ENCODE data around the gene EZH2. TPM values are rescaled to one million over a fixed set of nuclear protein-coding genes. Genes with fewer than 3 reads are reported as not detected.

Gene EZH2
- total and polyA plus RNA-seq, 2 donors (not counting 3 experiments of a cell fraction or from before 2014, with no cell fraction given) = 16.9 to 33.4 TPM

GRCh38 chr7:148782757-148783456 is 101.2 kb downstream of the EZH2 start:
- H3K36me3 ChIP-seq (ENCODE audit: control insufficient read depth in 2 of 2, extremely low read depth in 1 of 2, insufficient read depth in 2 of 2, low read length in 2 of 2) = peaks cover 3 to 20% of the 10 kb centered on the region in 2 experiments
- no peaks in the 10 kb centered on the region for H4K20me1 ChIP-seq (replicated peaks; ENCODE audit: control insufficient read depth, extremely low read depth, insufficient read depth, low read length)
- ChIA-PET POLR2A (no interaction called here), CTCF (interaction anchor here (0.7 to 1.6 kb wide), 2 partner anchors 9 to 11 kb away, joined by 3 to 5 read pairs; no protein-coding TSS in a partner anchor)
- H3K9me3 ChIP-seq (replicated peaks; ENCODE audit: control insufficient read depth, insufficient read depth, low read length) = no peaks in the 10 kb centered on the region
- no peaks in the 10 kb centered on the region for H3K27me3 ChIP-seq (ENCODE audit: control insufficient read depth in 2 of 2, insufficient read depth in 2 of 2, low read length in 2 of 2)
- BruUV-seq (replicated peaks) = no TSS peak
- H3K9ac ChIP-seq (replicated peaks; ENCODE audit: extremely low read depth, insufficient read depth, low read length) = no peak overlapping the region
- no peaks in the 10 kb centered on the region for H3K79me2 ChIP-seq (ENCODE audit: control insufficient read depth, insufficient read depth, low read length)
- FAIRE-seq (no peak), DNase-seq (ENCODE audit: low read depth, low spot score) (no peak)
- TF ChIP-seq GATA2 (IDR thresholded peaks at IDR 0.05; ENCODE audit: insufficient read depth, insufficient read length, low read depth, low read length) (no peak), EZH2 (IDR thresholded peaks at IDR 0.05; ENCODE audit: borderline replicate concordance, low read depth, low read length, severe bottlenecking) (no peak), JUN (IDR thresholded peaks at IDR 0.05; ENCODE audit: borderline replicate concordance, insufficient read depth, insufficient read length, low read depth) (no peak), CTCF (IDR thresholded peaks at IDR 0.05; ENCODE audit: extremely low read depth in 1 of 2, insufficient read depth in 1 of 2, low read depth in 1 of 2, low read length in 2 of 2) (no peak), POLR2A (IDR thresholded peaks at IDR 0.05; ENCODE audit: low read depth, low read length) (no peak), MYC (IDR thresholded peaks at IDR 0.05; ENCODE audit: low read depth, low read length) (no peak), POLR2AphosphoS5 (IDR thresholded peaks at IDR 0.05; ENCODE audit: insufficient read depth, low read depth, low read length) (no peak), FOS (IDR thresholded peaks at IDR 0.05; ENCODE audit: borderline replicate concordance, insufficient read depth, low read length) (no peak), MAX (IDR thresholded peaks at IDR 0.05; ENCODE audit: insufficient read depth, insufficient read length) (no peak)
- no peak overlapping the region for H3K27ac ChIP-seq (ENCODE audit: insufficient read depth, low read depth, low read length)
- H3K4me3 ChIP-seq (replicated peaks in 1 of 3; ENCODE audit: insufficient read depth in 1 of 3, low read depth in 1 of 3, low read length in 3 of 3) = peak overlapping the region in 1 of 3 experiments; percentile 12
- no peak overlapping the region for H2AFZ ChIP-seq (ENCODE audit: low read depth, low read length)
- H3K4me1 ChIP-seq (ENCODE audit: control insufficient read depth, extremely low read depth, insufficient read depth, low read length) = no peaks in the 10 kb centered on the region
- H3K4me2 ChIP-seq (ENCODE audit: insufficient read depth, low read length) = no peak overlapping the region
- no peaks in the 10 kb centered on the region for H3K9me1 ChIP-seq (replicated peaks; ENCODE audit: control insufficient read depth, extremely low read depth, insufficient read depth, low read length)
- intact Hi-C loops (cut with micrococcal nuclease) (no loop called here), dilution Hi-C loops (cut with MboI; ENCODE audit: extremely low pct_ligation_motif_present, low sequenced_read_pairs) (no loop called here)
